Keratinocyte (primary cell): ENCODE results near the gene SETBP1.

Experiments used
- CTCF ChIP-seq, 3 experiments: IDR thresholded peaks in 1 of 3; conservative IDR thresholded peaks in 1 of 3; optimal IDR thresholded peaks in 1 of 3; 2 replicates in 2 of 3; 3 replicates in 1 of 3; pipeline versions ENCODE3 to v1.5.1; 2011; ENCODE audit warnings: low read length in 3 of 3, mild to moderate bottlenecking in 3 of 3, moderate library complexity in 2 of 3, control low read depth in 1 of 3, inconsistent platforms in 1 of 3; ENCODE audit not compliant: insufficient read depth in 2 of 3; ENCODE audit errors: extremely low read depth in 1 of 3
- EZH2 ChIP-seq: IDR thresholded peaks from one replicate; pipeline ENCODE4 v1.6.1; 2012; ENCODE audit warnings: inconsistent platforms, mild to moderate bottlenecking, low read length, moderate library complexity

- TF ChIP-seq CTCF (optimal IDR thresholded peaks at IDR 0.05 in 1 of 3, IDR thresholded peaks at IDR 0.05 in 1 of 3, conservative IDR thresholded peaks at IDR 0.05 in 1 of 3; ENCODE audit: extremely low read depth in 1 of 3, insufficient read depth in 2 of 3, low read length in 3 of 3): no peak
- no peak for TF ChIP-seq EZH2
Measured at GRCh38 chr18:44742126-44742525, 61.4 kb downstream of the SETBP1 start.
